Endothelial cell of umbilical vein (primary cell): ENCODE results near the gene SMCO2. TPM values are rescaled to one million over a fixed set of nuclear protein-coding genes. Genes with fewer than 3 reads are reported as not detected.

Experiments used
- BruUV-seq: library from RNA; stranded (reverse); fragments of 400-500 nt; replicated peaks from 2 replicates; lab custom pipeline; 2021; lab: Mats Ljungman, UMichigan
- CTCF ChIA-PET: fragments of 300-600, 350-600 bp; sonication (Branson Sonifier 250); formaldehyde crosslinking; loops from one replicate; lab custom pipeline; 2021; ENCODE audit warnings: antibody characterized with exemption, inconsistent platforms; lab: Charles Lee
- POLR2A ChIA-PET: fragments of 300-600, 350-600 bp; sonication (Branson Sonifier 250); formaldehyde crosslinking; loops from one replicate; lab custom pipeline; 2021; ENCODE audit warnings: antibody characterized with exemption, inconsistent platforms; lab: Charles Lee
- DNase-seq: peaks from one replicate; pipeline ENCODE4 v3.0.0-alpha.2; 2011; ENCODE audit warnings: low read depth, low spot score
- FAIRE-seq: peaks from 2 replicates; lab custom pipeline; 2011; peaks lifted over from hg19 to GRCh38; lab: Jason Lieb, UNC
- H2AFZ ChIP-seq: 2 replicates; pipeline ENCODE4 v1.6.0; 2012; ENCODE audit warnings: low read depth, low read length, control low read depth, inconsistent platforms
- H3K27ac ChIP-seq: 2 replicates; pipeline ENCODE4 v1.5.1; 2011; ENCODE audit warnings: low read depth, mild to moderate bottlenecking, control low read depth, low read length, moderate library complexity; ENCODE audit not compliant: insufficient read depth
- H3K27me3 ChIP-seq, 2 experiments: 2 replicates each; pipeline versions ENCODE4 v1.6.0 to v1.6.1; 2011; ENCODE audit warnings: low read length in 2 of 2, mixed read lengths in 1 of 2; ENCODE audit not compliant: control insufficient read depth in 2 of 2, insufficient read depth in 2 of 2
- H3K36me3 ChIP-seq, 2 experiments: 2 replicates in 1 of 2; 3 replicates in 1 of 2; pipeline ENCODE4 v1.5.1; 2011; ENCODE audit warnings: low read length in 2 of 2, mild to moderate bottlenecking in 1 of 2, moderate library complexity in 1 of 2; ENCODE audit not compliant: control insufficient read depth in 2 of 2, insufficient read depth in 2 of 2; ENCODE audit errors: extremely low read depth in 1 of 2
- H3K4me1 ChIP-seq: 3 replicates; pipeline ENCODE4 v1.5.1; 2011; ENCODE audit warnings: mild to moderate bottlenecking, low read length; ENCODE audit not compliant: control insufficient read depth, insufficient read depth; ENCODE audit errors: extremely low read depth
- H3K4me2 ChIP-seq: 2 replicates; pipeline ENCODE4 v1.6.1; 2011; ENCODE audit warnings: low read length, control low read depth, mixed read lengths; ENCODE audit not compliant: insufficient read depth
- H3K4me3 ChIP-seq, 3 experiments: fragments of 200-600 bp in 1 of 3; sonication (generic), shearing (Covaris generic) in 1 of 3; replicated peaks in 1 of 3; 2 replicates each; pipeline ENCODE4 v1.5.1; 2011 to 2016; ENCODE audit warnings: control low read depth in 3 of 3, low read length in 3 of 3, mild to moderate bottlenecking in 2 of 3, inconsistent platforms in 1 of 3, low read depth in 1 of 3, moderate library complexity in 1 of 3; ENCODE audit not compliant: insufficient read depth in 1 of 3
- H3K79me2 ChIP-seq: 2 replicates; pipeline ENCODE4 v1.6.0; 2012; ENCODE audit warnings: low read length, inconsistent platforms; ENCODE audit not compliant: control insufficient read depth, insufficient read depth
- H3K9ac ChIP-seq: replicated peaks from 2 replicates; pipeline ENCODE3; 2011; ENCODE audit warnings: low read length, control low read depth; ENCODE audit not compliant: insufficient read depth; ENCODE audit errors: extremely low read depth
- H3K9me1 ChIP-seq: replicated peaks from 3 replicates; pipeline ENCODE4 v1.6.0; 2011; ENCODE audit warnings: mild to moderate bottlenecking, low read length; ENCODE audit not compliant: control insufficient read depth, insufficient read depth; ENCODE audit errors: extremely low read depth
- H3K9me3 ChIP-seq: replicated peaks from 2 replicates; pipeline ENCODE4 v1.5.1; 2012; ENCODE audit warnings: low read length, inconsistent platforms; ENCODE audit not compliant: control insufficient read depth, insufficient read depth
- H4K20me1 ChIP-seq: replicated peaks from 2 replicates; pipeline ENCODE3; 2011; ENCODE audit warnings: mild to moderate bottlenecking, low read length; ENCODE audit not compliant: control insufficient read depth, insufficient read depth; ENCODE audit errors: extremely low read depth
- CTCF ChIP-seq, 2 donors: IDR thresholded peaks; 1 replicate in 1 of 2; 2 replicates in 1 of 2; pipeline ENCODE4 v1.5.1; 2011; ENCODE audit warnings: low read length in 2 of 2, mild to moderate bottlenecking in 2 of 2, moderate library complexity in 2 of 2, control low read depth in 1 of 2, inconsistent platforms in 1 of 2, low read depth in 1 of 2; ENCODE audit not compliant: insufficient read depth in 1 of 2; ENCODE audit errors: extremely low read depth in 1 of 2
- EZH2 ChIP-seq: IDR thresholded peaks from 2 replicates; pipeline ENCODE4 v1.6.1; 2012; ENCODE audit warnings: borderline replicate concordance, low read depth, mild to moderate bottlenecking, moderate library complexity, low read length, inconsistent platforms; ENCODE audit not compliant: severe bottlenecking
- FOS ChIP-seq: IDR thresholded peaks from 2 replicates; pipeline ENCODE4 v1.6.1; 2011; ENCODE audit warnings: mild to moderate bottlenecking, low read length, moderate library complexity, borderline replicate concordance; ENCODE audit not compliant: insufficient read depth
- GATA2 ChIP-seq: IDR thresholded peaks from 2 replicates; pipeline ENCODE4 v1.7.0; 2011; ENCODE audit warnings: low read depth, mild to moderate bottlenecking, moderate library complexity, mixed read lengths, low read length; ENCODE audit not compliant: insufficient read length, insufficient read depth
- JUN ChIP-seq: IDR thresholded peaks from 2 replicates; pipeline ENCODE4 v1.6.1; 2011; ENCODE audit warnings: borderline replicate concordance, low read depth; ENCODE audit not compliant: insufficient read length, insufficient read depth
- MYC ChIP-seq: IDR thresholded peaks from one replicate; pipeline ENCODE4 v1.6.1; 2011; ENCODE audit warnings: mild to moderate bottlenecking, low read depth, low read length
- POLR2A ChIP-seq: IDR thresholded peaks from 2 replicates; pipeline ENCODE4 v1.6.1; 2012; ENCODE audit warnings: low read depth, mild to moderate bottlenecking, control low read depth, low read length
- POLR2AphosphoS5 ChIP-seq: IDR thresholded peaks from 2 replicates; pipeline ENCODE4 v1.6.1; 2012; ENCODE audit warnings: low read depth, mild to moderate bottlenecking, control low read depth, low read length, moderate library complexity; ENCODE audit not compliant: insufficient read depth
- dilution Hi-C: fragments of 300-500 bp; cut with MboI; formaldehyde crosslinking; loops from one replicate; pipeline ENCODE4 v1.15.0; 2019; ENCODE audit warnings: low sequenced_read_pairs; ENCODE audit not compliant: extremely low pct_ligation_motif_present
- intact Hi-C: fragments of 100-400 bp; cut with micrococcal nuclease; formaldehyde crosslinking; loops from one replicate; pipeline ENCODE4 v1.10.0; 2022
- polyA plus RNA-seq, 4 experiments: library from polyadenylated mRNA; depleted of rRNA in 3 of 4; stranded (reverse) in 3 of 4; unstranded in 1 of 4; fragments of >200 nt; gene quantifications; 2 replicates each; pipeline versions ENCODE4 v1.2.1 to v1.2.3, GENCODE V29; 2011 to 2012; ENCODE audit warnings: missing spikeins in 1 of 4
- total RNA-seq: library from RNA; stranded (reverse); gene quantifications from 2 replicates; pipeline ENCODE4 v1.2.3, GENCODE V29; 2021
- TF ChIP-seq, protein P1 (sequence below): IDR thresholded peaks from 2 replicates; pipeline ENCODE4 v1.6.1; 2011; ENCODE audit not compliant: insufficient read depth, insufficient read length

SMCO2 gene
- total and polyA plus RNA-seq, 2 donors (not counting 3 experiments of a cell fraction or from before 2014, with no cell fraction given), result 0.33 to 0.49 TPM

DNA sequence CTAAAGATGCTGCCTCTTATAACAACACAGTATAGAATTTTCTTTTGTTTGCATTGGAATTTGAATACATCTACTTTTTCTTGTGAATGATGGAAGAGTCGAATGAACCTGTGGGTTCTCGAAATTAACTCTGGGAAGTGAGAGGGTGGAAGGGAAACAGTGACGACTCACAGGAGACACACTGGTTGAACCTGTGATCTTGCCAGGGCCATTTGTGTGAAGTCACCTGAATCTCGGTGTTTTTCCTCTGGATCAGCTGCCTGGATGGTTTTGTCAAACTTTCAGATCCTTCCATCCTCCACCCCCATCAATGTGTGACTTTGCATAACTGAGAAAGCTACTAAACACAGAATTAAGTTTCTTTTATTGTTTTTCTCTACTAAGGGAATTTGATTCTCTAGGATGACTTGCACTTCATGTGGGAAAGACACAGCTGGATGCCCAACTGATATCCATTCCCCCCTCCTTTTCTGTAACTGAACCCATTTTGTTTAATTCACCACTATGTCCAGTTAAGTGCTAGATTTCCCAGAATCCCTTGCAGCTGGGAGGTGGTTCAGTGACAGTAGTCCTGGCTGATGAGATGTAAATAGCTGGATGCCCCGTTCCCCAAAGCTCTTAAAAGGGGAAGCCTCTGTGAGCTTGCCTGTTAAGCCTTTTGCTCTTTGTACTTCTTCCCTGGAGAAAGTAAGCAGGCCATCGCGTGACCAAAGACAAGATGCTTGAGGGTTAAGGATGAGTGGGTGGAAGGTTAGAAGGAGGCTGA, 83.8 kb downstream of the SMCO2 start:
- no peaks in the 10 kb centered on the region for H3K27me3 ChIP-seq
- ChIA-PET POLR2A (no interaction called here), CTCF (interaction anchor here (0.7 to 2.3 kb wide), 3 partner anchors 9 to 96 kb away, joined by 4 to 8 read pairs (median 6); no protein-coding TSS in a partner anchor)
- FAIRE-seq (no peak), DNase-seq (no peak)
- H3K27ac ChIP-seq, result no peak overlapping the region
- intact Hi-C loops, result no loop called here
- H3K79me2 ChIP-seq, result peaks cover 96% of the 10 kb centered on the region
- peaks cover 11% of the 10 kb centered on the region for H4K20me1 ChIP-seq
- H3K4me3 ChIP-seq, result no peak overlapping the region
- dilution Hi-C loops, result no loop called here
- BruUV-seq, result no TSS peak
- no peaks in the 10 kb centered on the region for H3K36me3 ChIP-seq
- no peak overlapping the region for H3K9ac ChIP-seq
- no peaks in the 10 kb centered on the region for H3K9me1 ChIP-seq
- H3K9me3 ChIP-seq, result no peaks in the 10 kb centered on the region
- TF ChIP-seq EZH2, result no peak
- no peak for TF ChIP-seq POLR2AphosphoS5
- TF ChIP-seq GATA2, result no peak
- no peak for TF ChIP-seq FOS
- TF ChIP-seq, protein P1, sequence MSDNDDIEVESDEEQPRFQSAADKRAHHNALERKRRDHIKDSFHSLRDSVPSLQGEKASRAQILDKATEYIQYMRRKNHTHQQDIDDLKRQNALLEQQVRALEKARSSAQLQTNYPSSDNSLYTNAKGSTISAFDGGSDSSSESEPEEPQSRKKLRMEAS, result no peak
- TF ChIP-seq MYC, result no peak
- no peak for TF ChIP-seq CTCF (IDR thresholded peaks at IDR 0.05; ENCODE audit: extremely low read depth in 1 of 2, insufficient read depth in 1 of 2, low read depth in 1 of 2, low read length in 2 of 2)
- no peak for TF ChIP-seq JUN
- no peak for TF ChIP-seq POLR2A
- peaks cover 19% of the 10 kb centered on the region for H3K4me1 ChIP-seq
- no peak overlapping the region for H2AFZ ChIP-seq
- H3K4me2 ChIP-seq, result no peak overlapping the region
